ENCODE data around the gene SAMM50. TPM values are rescaled to one million over a fixed set of nuclear protein-coding genes. Genes with fewer than 3 reads are reported as not detected.

The SAMM50 gene
- total RNA-seq, 4 donors from 2014 or later = 27.6 to 45.4 (median 32.3) TPM

GRCh38 chr22:43925433-43926348, 29.6 kb upstream of the SAMM50 start:
- ATAC-seq (ENCODE audit: low FRiP score) = no peak
- no peak for DNase-seq (ENCODE audit: low spot score)
- TF ChIP-seq, protein P1, sequence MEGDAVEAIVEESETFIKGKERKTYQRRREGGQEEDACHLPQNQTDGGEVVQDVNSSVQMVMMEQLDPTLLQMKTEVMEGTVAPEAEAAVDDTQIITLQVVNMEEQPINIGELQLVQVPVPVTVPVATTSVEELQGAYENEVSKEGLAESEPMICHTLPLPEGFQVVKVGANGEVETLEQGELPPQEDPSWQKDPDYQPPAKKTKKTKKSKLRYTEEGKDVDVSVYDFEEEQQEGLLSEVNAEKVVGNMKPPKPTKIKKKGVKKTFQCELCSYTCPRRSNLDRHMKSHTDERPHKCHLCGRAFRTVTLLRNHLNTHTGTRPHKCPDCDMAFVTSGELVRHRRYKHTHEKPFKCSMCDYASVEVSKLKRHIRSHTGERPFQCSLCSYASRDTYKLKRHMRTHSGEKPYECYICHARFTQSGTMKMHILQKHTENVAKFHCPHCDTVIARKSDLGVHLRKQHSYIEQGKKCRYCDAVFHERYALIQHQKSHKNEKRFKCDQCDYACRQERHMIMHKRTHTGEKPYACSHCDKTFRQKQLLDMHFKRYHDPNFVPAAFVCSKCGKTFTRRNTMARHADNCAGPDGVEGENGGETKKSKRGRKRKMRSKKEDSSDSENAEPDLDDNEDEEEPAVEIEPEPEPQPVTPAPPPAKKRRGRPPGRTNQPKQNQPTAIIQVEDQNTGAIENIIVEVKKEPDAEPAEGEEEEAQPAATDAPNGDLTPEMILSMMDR (IDR thresholded peaks at IDR 0.05) = no peak

- ATAC-seq (ENCODE audit: low FRiP score) = no peak
- DNase-seq (ENCODE audit: low spot score) = no peak
- TF ChIP-seq, protein P1 (IDR thresholded peaks at IDR 0.05) = no peak
Measured at GRCh38 chr22:43926349-43926710, 28.9 kb upstream of the SAMM50 start.

GRCh38 chr22:43928468-43928867, 26.8 kb upstream of the SAMM50 start:
- DNase-seq (ENCODE audit: low spot score) (no peak), ATAC-seq (ENCODE audit: low FRiP score) (no peak)
- TF ChIP-seq, protein P1 (IDR thresholded peaks at IDR 0.05) = no peak

- TF ChIP-seq, protein P1 (IDR thresholded peaks at IDR 0.05) = no peak
- ATAC-seq (ENCODE audit: low FRiP score) (no peak), DNase-seq (ENCODE audit: low spot score) (no peak)
Measured at GRCh38 chr22:43928908-43929307, 26.3 kb upstream of the SAMM50 start.

- TF ChIP-seq, protein P1 (IDR thresholded peaks at IDR 0.05) = no peak
- DNase-seq (ENCODE audit: low spot score) (no peak), ATAC-seq (ENCODE audit: low FRiP score) (no peak)
Measured at GRCh38 chr22:43931771-43932170, 23.5 kb upstream of the SAMM50 start.

DNA sequence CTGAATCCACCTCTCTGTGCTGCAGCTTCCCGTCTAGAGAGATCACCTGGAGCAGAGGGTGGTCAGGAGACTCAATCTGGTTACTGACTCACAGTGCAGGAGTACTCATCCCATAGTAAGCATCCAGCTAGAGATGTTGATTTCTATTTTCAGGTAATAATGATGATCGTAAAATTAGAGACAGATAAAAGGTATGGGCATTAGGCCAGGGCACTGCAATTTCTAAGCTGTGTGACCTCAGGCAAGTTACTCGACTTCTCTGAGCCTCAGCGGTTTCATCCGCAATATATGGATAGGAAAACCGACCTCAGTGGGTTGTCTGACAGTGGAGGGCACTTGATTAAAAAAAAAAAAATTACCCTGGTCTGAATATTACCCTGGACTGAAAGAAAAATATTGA, 13.8 kb upstream of the SAMM50 start:
- DNase-seq (ENCODE audit: low spot score) (no peak), ATAC-seq (ENCODE audit: low FRiP score) (no peak)
- TF ChIP-seq, protein P1 (IDR thresholded peaks at IDR 0.05) = no peak

All from omental fat pad (tissue), 4 donors.